Neuronal stem cell (in vitro differentiated cells): ENCODE measurements around the gene STX16.
A peak's percentile ranks its signal among the peaks of the same experiment; 100 is the strongest.

Source experiments
- DNase-seq: peaks from one replicate; pipeline ENCODE4 v3.0.0-alpha.2; 2013; ENCODE audit warnings: low spot score
- H2AFZ ChIP-seq: one replicate; pipeline ENCODE4 v1.6.1; 2013; ENCODE audit warnings: mild to moderate bottlenecking, low read length, inconsistent platforms
- H2AK5ac ChIP-seq: 2 replicates; pipeline ENCODE4 v1.6.1; 2013; ENCODE audit warnings: low read depth, mild to moderate bottlenecking, inconsistent platforms, low read length, moderate library complexity, mixed read lengths
- H2BK120ac ChIP-seq: 2 replicates; pipeline ENCODE4 v1.6.1; 2013; ENCODE audit warnings: low read depth, mild to moderate bottlenecking, inconsistent platforms, low read length, moderate library complexity, mixed read lengths
- H2BK12ac ChIP-seq: one replicate; pipeline ENCODE4 v1.6.1; 2013; ENCODE audit warnings: low read length, inconsistent platforms
- H2BK15ac ChIP-seq: 2 replicates; pipeline ENCODE4 v1.6.1; 2013; ENCODE audit warnings: mild to moderate bottlenecking, low read length, inconsistent platforms, mixed read lengths
- H2BK5ac ChIP-seq: one replicate; pipeline ENCODE4 v1.6.1; 2013; ENCODE audit warnings: inconsistent platforms, mild to moderate bottlenecking, low read length, moderate library complexity
- H3K14ac ChIP-seq: one replicate; pipeline ENCODE4 v1.6.1; 2013; ENCODE audit warnings: low read length, inconsistent platforms
- H3K18ac ChIP-seq: 2 replicates; pipeline ENCODE4 v1.6.1; 2013; ENCODE audit warnings: low read length, inconsistent platforms
- H3K23ac ChIP-seq: 2 replicates; pipeline ENCODE4 v1.6.1; 2013; ENCODE audit warnings: low read depth, mild to moderate bottlenecking, mixed read lengths, low read length, inconsistent platforms; ENCODE audit not compliant: poor library complexity
- H3K27ac ChIP-seq: replicated peaks from 3 replicates; pipeline ENCODE4 v1.5.1; 2013; ENCODE audit warnings: low read length, inconsistent platforms
- H3K27me3 ChIP-seq, 3 experiments: 2 replicates each; pipeline ENCODE4 v1.6.1; 2013; ENCODE audit warnings: low read length in 3 of 3, mild to moderate bottlenecking in 2 of 3, inconsistent platforms in 1 of 3, low read depth in 1 of 3, mixed read lengths in 1 of 3, moderate library complexity in 1 of 3; ENCODE audit not compliant: control insufficient read depth in 3 of 3, insufficient read depth in 3 of 3
- H3K36me3 ChIP-seq, 2 donors: replicated peaks in 1 of 2; 2 replicates each; pipeline ENCODE4 v1.6.1; 2013; ENCODE audit warnings: low read length in 2 of 2; ENCODE audit not compliant: control insufficient read depth in 2 of 2, insufficient read depth in 2 of 2
- H3K4ac ChIP-seq: 2 replicates; pipeline ENCODE4 v1.6.1; 2013; ENCODE audit warnings: inconsistent platforms, mild to moderate bottlenecking, low read length, moderate library complexity
- H3K4me1 ChIP-seq, 2 donors: 1 replicate in 1 of 2; 2 replicates in 1 of 2; pipeline ENCODE4 v1.6.1; 2013; ENCODE audit warnings: low read length in 2 of 2, low read depth in 1 of 2; ENCODE audit not compliant: control insufficient read depth in 2 of 2, insufficient read depth in 1 of 2
- H3K4me2 ChIP-seq: one replicate; pipeline ENCODE4 v1.6.1; 2013; ENCODE audit warnings: mild to moderate bottlenecking, low read length, inconsistent platforms; ENCODE audit not compliant: insufficient read depth, poor library complexity, severe bottlenecking
- H3K4me3 ChIP-seq, 2 donors: 2 replicates each; pipeline ENCODE4 v1.5.1; 2013; ENCODE audit warnings: low read length in 2 of 2, mild to moderate bottlenecking in 2 of 2, inconsistent platforms in 1 of 2, moderate library complexity in 1 of 2
- H3K79me1 ChIP-seq: one replicate; pipeline ENCODE4 v1.6.1; 2013; ENCODE audit warnings: low read depth, mild to moderate bottlenecking, inconsistent platforms, low read length, moderate library complexity
- H3K9ac ChIP-seq: one replicate; pipeline ENCODE4 v1.6.1; 2013; ENCODE audit warnings: mild to moderate bottlenecking, low read depth, low read length, inconsistent platforms; ENCODE audit not compliant: poor library complexity
- H3K9me3 ChIP-seq, 2 donors: replicated peaks in 1 of 2; 2 replicates each; pipeline versions ENCODE3 to v1.6.1; 2013; ENCODE audit warnings: low read length in 2 of 2, mild to moderate bottlenecking in 2 of 2, inconsistent platforms in 1 of 2, low read depth in 1 of 2, mixed read lengths in 1 of 2, moderate library complexity in 1 of 2; ENCODE audit not compliant: control insufficient read depth in 2 of 2, insufficient read depth in 1 of 2
- H4K8ac ChIP-seq: one replicate; pipeline ENCODE4 v1.6.1; 2013; ENCODE audit warnings: low read depth, mild to moderate bottlenecking, inconsistent platforms, low read length, moderate library complexity
- H4K91ac ChIP-seq: one replicate; pipeline ENCODE4 v1.6.1; 2013; ENCODE audit warnings: low read length, low read depth, mild to moderate bottlenecking, inconsistent platforms; ENCODE audit not compliant: poor library complexity
- WGBS, 2 donors: extraction: QIAGEN DNeasy Blood & Tissue Kit; methylation state at CpG; one replicate each; pipeline ENCODE4 v1.1.7; 2013; ENCODE audit warnings: missing lambda C conversion rate in 2 of 2, mixed read lengths in 1 of 2; ENCODE audit not compliant: insufficient read length in 2 of 2, insufficient replicate concordance in 1 of 2; ENCODE audit errors: extremely low coverage in 2 of 2; 5-methylcytosine and 5-hydroxymethylcytosine counted together

The STX16 gene

DNA sequence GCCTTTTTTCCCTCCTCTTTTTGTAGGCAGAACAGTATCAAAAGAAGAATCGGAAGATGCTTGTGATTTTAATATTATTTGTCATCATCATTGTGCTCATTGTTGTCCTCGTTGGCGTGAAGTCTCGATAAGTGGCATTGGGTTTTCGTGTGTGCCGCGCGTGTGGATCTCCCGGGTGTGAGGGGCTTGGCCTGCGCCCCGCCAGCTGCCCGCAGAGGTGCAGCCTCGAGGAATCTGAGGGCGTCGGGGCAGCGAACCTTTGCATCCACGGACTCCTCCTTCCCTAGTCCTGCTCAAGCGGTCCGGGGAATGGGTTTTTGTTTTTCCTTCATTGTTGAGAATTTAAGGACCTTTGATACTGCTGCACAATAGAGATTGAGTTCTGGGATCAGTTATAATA is 25.1 kb downstream of the STX16 start:
- no CpG with 5 or more reads among the region's 19 CpGs for WGBS, 2 donors
- no peak overlapping the region for H3K14ac ChIP-seq
- no peaks in the 10 kb centered on the region for H3K4me1 ChIP-seq
- no peak overlapping the region for H3K27ac ChIP-seq
- peaks cover 2% of the 10 kb centered on the region for H3K79me1 ChIP-seq
- no peak overlapping the region for H3K4ac ChIP-seq
- H2BK12ac ChIP-seq = no peak overlapping the region
- H2BK15ac ChIP-seq = no peak overlapping the region
- no peak overlapping the region for H2AFZ ChIP-seq
- H3K4me3 ChIP-seq = no peak overlapping the region
- DNase-seq = no peak
- H2AK5ac ChIP-seq = no peak overlapping the region
- no peak overlapping the region for H3K9ac ChIP-seq
- peaks cover 14 to 91% of the 10 kb centered on the region in 2 donors for H3K36me3 ChIP-seq
- no peaks in the 10 kb centered on the region for H3K9me3 ChIP-seq
- no peak overlapping the region for H3K23ac ChIP-seq
- no peak overlapping the region for H2BK120ac ChIP-seq
- H3K4me2 ChIP-seq = no peak overlapping the region
- peak overlapping the region; percentile 53 for H4K8ac ChIP-seq
- no peak overlapping the region for H4K91ac ChIP-seq
- H3K18ac ChIP-seq = no peak overlapping the region
- H2BK5ac ChIP-seq = no peak overlapping the region
- H3K27me3 ChIP-seq = no peaks in the 10 kb centered on the region

DNA sequence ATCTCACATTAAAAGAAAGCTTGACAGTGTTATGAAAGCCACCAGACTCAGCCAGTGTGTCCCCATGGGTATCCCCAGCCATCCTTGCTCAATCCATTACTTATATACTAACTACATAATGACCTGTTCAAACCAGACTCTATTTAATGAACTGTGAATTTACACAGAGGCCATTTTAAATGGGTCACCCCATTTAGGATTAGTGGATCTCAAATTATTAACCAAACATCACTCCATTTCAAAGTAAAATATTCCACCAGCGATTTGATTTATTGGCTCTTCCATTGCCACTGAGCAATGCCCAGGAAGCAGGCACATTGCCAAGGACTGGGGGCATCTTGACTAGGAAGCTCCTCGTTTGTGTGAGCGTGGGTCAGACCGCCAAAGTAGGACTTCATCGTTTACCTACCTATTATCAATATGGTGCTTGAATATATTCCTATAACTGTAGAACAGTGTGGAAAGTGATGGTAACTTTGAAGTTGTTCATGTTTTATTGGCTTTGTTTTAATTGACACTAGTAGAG is 26.1 kb downstream of the STX16 start:
- no CpG with 5 or more reads among the region's 5 CpGs for WGBS, 2 donors
- H3K4me3 ChIP-seq = no peak overlapping the region
- peaks cover 2% of the 10 kb centered on the region for H3K79me1 ChIP-seq
- no peak overlapping the region for H4K91ac ChIP-seq
- no peak for DNase-seq
- no peaks in the 10 kb centered on the region for H3K27me3 ChIP-seq
- no peak overlapping the region for H2AK5ac ChIP-seq
- H2BK5ac ChIP-seq = no peak overlapping the region
- H3K9ac ChIP-seq = no peak overlapping the region
- no peak overlapping the region for H3K27ac ChIP-seq
- no peak overlapping the region for H3K4ac ChIP-seq
- no peaks in the 10 kb centered on the region for H3K4me1 ChIP-seq
- no peak overlapping the region for H3K14ac ChIP-seq
- no peak overlapping the region for H2BK120ac ChIP-seq
- no peak overlapping the region for H3K4me2 ChIP-seq
- no peak overlapping the region for H3K23ac ChIP-seq
- H3K18ac ChIP-seq = no peak overlapping the region
- H2BK12ac ChIP-seq = no peak overlapping the region
- H4K8ac ChIP-seq = no peak overlapping the region
- peaks cover 14 to 85% of the 10 kb centered on the region in 2 donors for H3K36me3 ChIP-seq
- H2BK15ac ChIP-seq = no peak overlapping the region
- no peak overlapping the region for H2AFZ ChIP-seq
- no peaks in the 10 kb centered on the region for H3K9me3 ChIP-seq

DNA sequence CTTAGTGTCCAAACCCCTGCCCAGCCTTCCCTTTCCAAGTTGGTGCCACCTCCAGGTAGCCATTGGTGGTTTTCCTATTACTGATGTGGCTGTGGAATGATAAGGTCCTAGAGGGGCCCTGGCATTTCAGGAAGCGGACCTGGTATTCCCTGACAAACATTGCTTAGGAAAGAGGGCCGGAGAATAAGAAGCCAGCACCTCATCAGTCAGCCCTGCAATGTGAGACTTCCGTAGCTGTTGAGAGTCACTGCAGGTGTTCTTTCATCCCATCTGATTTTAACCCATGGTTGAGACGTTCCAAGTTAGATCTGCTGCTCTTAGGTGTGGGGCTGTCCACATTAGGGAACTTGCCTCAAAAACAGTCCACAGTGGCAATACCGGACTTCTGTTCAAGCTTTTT is 26.7 kb downstream of the STX16 start:
- peaks cover 14 to 79% of the 10 kb centered on the region in 2 donors for H3K36me3 ChIP-seq
- no peaks in the 10 kb centered on the region for H3K4me1 ChIP-seq
- H3K27ac ChIP-seq = no peak overlapping the region
- H3K14ac ChIP-seq = no peak overlapping the region
- WGBS, 2 donors = no CpG with 5 or more reads among the region's 5 CpGs
- no peak overlapping the region for H4K8ac ChIP-seq
- H2BK120ac ChIP-seq = no peak overlapping the region
- no peaks in the 10 kb centered on the region for H3K27me3 ChIP-seq
- peaks cover 2% of the 10 kb centered on the region for H3K79me1 ChIP-seq
- H2BK12ac ChIP-seq = no peak overlapping the region
- H2BK5ac ChIP-seq = no peak overlapping the region
- no peak overlapping the region for H3K9ac ChIP-seq
- no peak overlapping the region for H3K4me2 ChIP-seq
- H3K4ac ChIP-seq = no peak overlapping the region
- no peak overlapping the region for H3K23ac ChIP-seq
- no peak overlapping the region for H2AK5ac ChIP-seq
- no peak overlapping the region for H2AFZ ChIP-seq
- H3K9me3 ChIP-seq = no peaks in the 10 kb centered on the region
- no peak for DNase-seq
- H3K18ac ChIP-seq = no peak overlapping the region
- no peak overlapping the region for H3K4me3 ChIP-seq
- H4K91ac ChIP-seq = no peak overlapping the region
- H2BK15ac ChIP-seq = no peak overlapping the region

DNA sequence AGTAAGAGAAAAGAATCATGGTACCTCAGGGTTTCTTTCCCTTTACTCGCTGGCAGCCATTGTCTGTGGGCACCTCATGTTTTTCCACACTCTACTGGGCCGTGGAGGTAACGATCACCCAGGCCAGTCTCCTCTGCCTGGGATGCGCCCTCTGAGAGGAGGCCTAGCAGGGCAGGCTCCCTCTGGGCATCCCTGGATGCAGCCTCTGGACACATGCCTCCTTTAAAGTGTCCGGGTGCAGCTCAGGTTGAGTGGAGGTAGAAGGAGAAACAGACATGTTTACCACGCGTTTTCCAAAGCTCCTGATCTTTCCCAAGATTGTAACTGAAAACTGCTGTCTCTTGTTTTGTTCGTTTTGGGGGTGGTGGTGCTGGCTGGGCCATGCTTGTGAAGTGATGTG is 27.7 kb downstream of the STX16 start:
- Histone ChIP-seq H3K4me3 (no peak overlapping the region), H2AFZ (no peak overlapping the region), H2BK15ac (no peak overlapping the region), H3K79me1 (peaks cover 2% of the 10 kb centered on the region), H4K8ac (no peak overlapping the region), H3K4me1 (no peaks in the 10 kb centered on the region), H3K9ac (peak overlapping the region; percentile 17), H2BK12ac (no peak overlapping the region), H4K91ac (no peak overlapping the region), H3K18ac (no peak overlapping the region), H3K4me2 (no peak overlapping the region), H3K27ac (no peak overlapping the region), H3K27me3 (no peaks in the 10 kb centered on the region), H2BK5ac (no peak overlapping the region), H3K23ac (no peak overlapping the region), H2BK120ac (no peak overlapping the region), H3K36me3 (peaks cover 11 to 69% of the 10 kb centered on the region in 2 donors), H3K9me3 (no peaks in the 10 kb centered on the region), H2AK5ac (no peak overlapping the region), H3K4ac (no peak overlapping the region), H3K14ac (no peak overlapping the region)
- no CpG with 5 or more reads among the region's 8 CpGs for WGBS, 2 donors
- DNase-seq = no peak
